Adrenal gland (tissue), 5 donors: Measurements from ENCODE around the gene CCL28.

ENCODE experiments used
- POLR2A ChIP-seq, 2 donors: fragments of 450-650 bp; IDR thresholded peaks; one replicate each; pipeline ENCODE4 v1.6.1; 2017; ENCODE audit warnings: antibody characterized with exemption in 2 of 2, mild to moderate bottlenecking in 2 of 2, moderate library complexity in 1 of 2
- TF ChIP-seq, protein P1 (sequence below), 6 experiments: fragments of 450-650 bp in 4 of 6; fragments of 200-600 bp in 2 of 6; sonication (generic) in 1 of 6; IDR thresholded peaks; 1 replicate in 5 of 6; 2 replicates in 1 of 6; pipeline versions ENCODE4 v1.5.1 to v1.8.0; 2016 to 2021; ENCODE audit warnings: antibody characterized with exemption in 6 of 6, mild to moderate bottlenecking in 2 of 6, moderate library complexity in 1 of 6
- donor health status: DM: no; HTN: no; CAD: no.

DNA sequence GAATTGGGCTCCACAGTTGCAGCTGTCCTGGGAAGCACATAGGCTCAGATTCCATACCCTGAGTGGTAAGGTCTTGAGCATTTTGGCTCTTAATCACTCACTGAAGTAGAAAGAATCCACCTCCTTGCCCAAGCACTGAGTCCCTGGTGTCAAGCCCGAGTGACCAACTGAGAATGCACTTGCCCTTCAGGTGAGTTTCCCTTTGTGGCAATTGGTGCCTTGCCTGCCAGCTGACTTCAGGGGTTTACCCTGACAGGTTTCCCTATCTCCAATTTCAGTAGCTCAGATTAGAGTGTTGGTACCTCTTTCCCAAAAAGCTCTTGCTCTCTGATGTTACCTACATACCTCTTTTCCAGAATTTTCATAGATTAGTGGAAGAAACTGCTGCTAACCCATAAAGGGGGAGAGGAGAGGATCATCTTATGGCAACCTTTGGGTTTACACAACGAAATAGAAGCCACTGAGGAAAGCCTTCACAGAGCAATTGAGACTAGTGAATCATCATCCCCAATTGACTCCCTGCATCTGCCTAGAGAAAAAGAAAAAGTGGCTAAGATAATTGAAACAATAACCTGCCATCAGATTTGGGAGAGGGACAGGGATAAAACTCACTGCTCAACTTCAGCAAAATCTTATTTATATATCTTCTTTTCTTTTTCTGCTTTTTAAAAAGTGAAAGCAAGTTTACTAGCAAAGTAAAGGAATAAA is 48.6 kb downstream of the CCL28 start:
- no peak for TF ChIP-seq POLR2A (IDR thresholded peaks at IDR 0.05)
- TF ChIP-seq, protein P1, sequence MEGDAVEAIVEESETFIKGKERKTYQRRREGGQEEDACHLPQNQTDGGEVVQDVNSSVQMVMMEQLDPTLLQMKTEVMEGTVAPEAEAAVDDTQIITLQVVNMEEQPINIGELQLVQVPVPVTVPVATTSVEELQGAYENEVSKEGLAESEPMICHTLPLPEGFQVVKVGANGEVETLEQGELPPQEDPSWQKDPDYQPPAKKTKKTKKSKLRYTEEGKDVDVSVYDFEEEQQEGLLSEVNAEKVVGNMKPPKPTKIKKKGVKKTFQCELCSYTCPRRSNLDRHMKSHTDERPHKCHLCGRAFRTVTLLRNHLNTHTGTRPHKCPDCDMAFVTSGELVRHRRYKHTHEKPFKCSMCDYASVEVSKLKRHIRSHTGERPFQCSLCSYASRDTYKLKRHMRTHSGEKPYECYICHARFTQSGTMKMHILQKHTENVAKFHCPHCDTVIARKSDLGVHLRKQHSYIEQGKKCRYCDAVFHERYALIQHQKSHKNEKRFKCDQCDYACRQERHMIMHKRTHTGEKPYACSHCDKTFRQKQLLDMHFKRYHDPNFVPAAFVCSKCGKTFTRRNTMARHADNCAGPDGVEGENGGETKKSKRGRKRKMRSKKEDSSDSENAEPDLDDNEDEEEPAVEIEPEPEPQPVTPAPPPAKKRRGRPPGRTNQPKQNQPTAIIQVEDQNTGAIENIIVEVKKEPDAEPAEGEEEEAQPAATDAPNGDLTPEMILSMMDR (IDR thresholded peaks at IDR 0.05): no peak
